Activated CD8-positive, alpha-beta memory T cell treated with anti-CD3 and anti-CD28 coated beads for 4 hours (primary cell): ENCODE data around the gene BTG2.

Experiments used
- DNase-seq, 2 donors: peaks; one replicate each; pipeline ENCODE4 v3.0.0-alpha.2; 2020; ENCODE audit warnings: low read depth in 2 of 2

BTG2 gene

GRCh38 chr1:203276408-203276807 lies 28.9 kb upstream of the BTG2 start:
- no peak for DNase-seq

- no peak for DNase-seq
Observed at GRCh38 chr1:203276916-203277545, 28.3 kb upstream of the BTG2 start.

DNA sequence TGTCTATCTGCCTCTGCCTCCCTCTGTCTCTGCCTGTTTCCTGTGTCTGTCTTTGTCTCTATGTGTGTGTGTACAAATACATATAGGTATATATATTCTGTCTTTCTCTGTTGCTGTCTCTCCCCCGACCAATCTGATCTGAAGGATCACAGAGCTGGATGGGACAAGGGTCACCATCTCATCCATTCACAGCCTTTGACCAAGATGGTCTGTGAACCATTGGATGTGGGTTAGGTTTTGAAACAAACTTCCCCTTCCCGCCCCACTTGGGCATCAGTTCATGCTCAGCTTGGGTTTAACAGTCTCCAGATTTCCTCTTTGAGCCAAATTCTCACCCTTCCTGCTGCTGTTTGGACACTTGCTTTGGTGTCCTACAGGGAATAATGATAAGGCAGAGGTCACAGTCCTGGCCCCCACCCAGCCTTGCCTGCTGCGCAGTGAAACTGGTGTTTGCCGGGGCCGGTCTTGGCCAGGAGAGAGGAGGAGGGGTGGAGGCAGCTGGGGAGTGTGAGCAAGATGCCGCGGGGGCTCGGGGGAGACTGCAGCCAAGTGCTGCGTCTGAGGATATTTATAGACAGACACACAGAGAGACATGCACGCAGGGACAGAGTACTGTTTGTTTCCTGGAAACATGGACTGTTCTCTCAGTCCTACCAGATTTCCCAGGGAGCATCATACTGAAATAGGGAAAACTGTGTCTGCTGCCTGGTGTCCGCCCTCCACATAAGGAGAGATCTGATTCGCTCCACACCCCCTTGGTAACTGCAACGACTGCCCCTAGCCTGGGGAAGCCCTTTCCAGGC lies 27.0 kb upstream of the BTG2 start:
- DNase-seq = no peak

DNA sequence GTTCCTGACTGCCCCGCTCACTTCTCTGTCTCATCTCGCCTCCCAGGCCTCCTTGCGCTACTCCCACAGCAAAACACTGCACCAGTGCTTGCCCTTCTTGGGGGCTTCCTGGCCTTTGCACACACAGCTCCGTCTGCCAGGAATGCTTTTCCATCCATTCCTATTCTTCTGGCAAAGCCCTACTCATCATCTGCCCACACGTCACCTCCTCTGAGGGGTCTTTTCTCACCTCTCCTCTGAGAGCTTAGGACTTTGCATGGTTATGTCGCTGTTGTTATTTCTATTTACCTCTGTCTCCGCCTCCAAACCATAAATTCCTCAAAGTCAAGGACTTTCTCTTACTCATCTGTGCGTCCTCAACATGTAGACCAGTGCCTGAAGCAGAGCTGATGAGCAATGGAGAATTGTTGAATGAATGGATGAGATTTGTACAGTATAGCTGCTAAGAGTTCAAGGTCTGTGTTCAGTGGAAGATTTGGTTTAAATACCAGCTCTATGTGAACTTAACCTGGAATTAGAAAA lies 26.4 kb upstream of the BTG2 start:
- no peak for DNase-seq

DNA sequence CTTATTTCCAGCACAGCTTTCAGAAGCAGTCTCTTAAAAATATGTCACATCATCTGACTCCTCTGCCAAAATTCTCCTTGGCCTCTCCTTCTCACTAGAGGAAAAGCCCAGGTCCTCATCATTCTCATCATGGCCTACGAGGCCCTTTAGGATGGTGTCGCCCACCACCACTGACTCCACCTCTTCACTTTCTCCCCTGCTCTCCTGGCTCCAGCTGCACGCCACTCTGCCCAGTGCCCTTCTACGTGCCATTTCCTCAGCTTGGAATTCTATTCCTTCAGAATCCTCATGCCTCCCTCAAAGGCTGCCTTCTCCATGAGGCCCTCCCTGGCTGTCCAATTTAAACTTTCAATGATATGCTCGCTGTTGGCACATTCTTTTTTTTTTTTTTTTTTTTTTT lies 25.3 kb upstream of the BTG2 start:
- DNase-seq = no peak

DNA sequence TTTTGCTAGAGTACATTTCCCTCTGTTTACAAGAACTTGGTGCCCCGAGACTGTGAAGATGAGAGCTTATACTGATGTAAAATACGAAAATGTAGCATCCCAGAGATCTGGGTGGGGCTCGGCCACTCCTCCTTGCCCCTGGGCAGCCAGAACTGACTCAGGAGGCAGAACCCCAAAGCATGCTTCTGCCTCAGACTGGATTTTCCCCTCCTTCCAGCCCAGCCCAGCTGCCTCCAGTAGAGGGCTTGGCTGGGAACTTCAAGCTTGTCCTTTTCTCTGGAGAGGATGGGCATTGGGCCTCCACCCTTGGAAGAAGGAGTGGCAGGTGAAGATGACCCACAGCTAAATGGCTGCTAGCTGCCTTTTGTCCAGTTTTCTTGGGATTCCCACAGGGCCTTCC lies 24.3 kb upstream of the BTG2 start:
- no peak for DNase-seq

DNA sequence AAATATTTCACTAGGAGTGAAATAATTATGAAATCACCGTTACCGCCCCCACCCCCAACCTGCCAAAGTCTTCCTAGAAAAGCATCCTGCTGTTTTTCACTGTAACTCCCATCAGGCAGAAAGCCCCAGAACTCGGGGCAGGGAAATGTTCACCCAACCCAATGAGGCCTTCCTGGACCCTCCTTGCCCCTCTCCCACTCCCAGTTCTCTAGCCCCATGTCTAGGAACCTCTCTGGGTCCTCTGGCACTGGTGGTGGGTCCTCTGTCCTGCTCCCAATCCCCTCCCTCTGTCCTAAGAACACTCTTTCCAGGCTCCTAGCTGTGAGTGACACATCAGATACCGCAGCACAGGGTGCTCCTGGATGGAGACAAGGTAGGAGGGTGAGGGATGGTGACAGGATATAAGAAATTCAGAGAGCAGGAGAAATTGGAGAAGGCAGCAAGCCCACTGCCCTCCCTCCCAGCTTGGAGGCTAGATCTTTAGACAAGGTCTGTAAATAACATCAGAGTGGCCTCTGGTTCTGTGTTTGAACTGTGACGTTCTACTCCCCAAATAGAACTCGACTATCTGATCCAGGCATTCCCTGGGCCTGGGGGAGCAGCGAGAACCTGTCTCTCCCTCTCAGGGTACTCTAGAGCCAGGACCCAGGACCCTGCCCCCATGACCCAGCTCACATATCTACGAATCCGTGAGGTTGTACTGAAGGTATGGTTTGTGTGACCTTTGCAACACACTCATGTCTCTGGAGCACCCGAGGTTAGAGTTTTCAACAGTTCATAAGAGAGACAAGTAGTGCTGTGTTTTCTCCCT lies 23.3 kb upstream of the BTG2 start:
- no peak for DNase-seq

DNA sequence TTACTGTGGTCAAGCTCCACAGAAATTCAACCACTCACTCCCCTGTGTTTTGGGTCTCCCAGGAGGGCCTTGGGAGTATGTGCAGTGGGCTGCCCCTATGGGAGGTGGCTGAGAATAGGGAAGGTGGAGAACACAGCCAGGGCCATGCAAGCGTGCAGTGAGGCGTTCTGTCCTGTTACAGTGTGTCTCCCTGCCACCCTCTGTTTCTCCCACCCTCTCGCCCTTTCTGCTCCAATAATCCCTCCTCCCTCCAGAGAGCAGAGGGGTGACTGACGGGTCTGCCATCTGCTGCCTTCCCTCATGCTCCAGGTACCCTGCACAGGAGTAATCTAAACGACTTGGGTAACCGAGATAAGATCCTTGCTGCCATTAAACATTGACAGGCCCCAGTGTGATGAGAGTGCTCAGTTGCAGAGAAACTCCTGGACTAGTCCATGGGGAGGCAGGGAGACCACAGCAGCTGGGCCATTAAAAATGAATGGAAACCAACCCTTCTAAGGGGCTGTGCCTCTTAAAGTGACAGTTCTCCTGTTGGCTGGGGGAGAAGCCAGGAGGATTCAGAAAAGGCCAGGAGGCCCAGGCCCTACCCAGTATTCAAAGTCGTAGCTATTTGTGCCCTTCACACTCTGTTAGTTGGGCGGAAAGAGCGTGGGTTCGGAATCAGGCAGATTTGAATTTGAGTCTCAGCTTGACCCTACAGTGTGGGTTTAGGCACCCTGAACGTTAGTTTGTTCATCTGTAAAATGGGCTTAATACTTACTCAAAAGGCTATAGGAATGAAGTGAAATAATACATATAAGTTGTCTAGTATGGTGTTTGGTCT lies 22.4 kb upstream of the BTG2 start:
- DNase-seq = no peak

GRCh38 chr1:203283597-203283996 lies 21.7 kb upstream of the BTG2 start:
- no peak for DNase-seq

GRCh38 chr1:203284411-203285123 lies 20.8 kb upstream of the BTG2 start:
- DNase-seq = no peak

DNA sequence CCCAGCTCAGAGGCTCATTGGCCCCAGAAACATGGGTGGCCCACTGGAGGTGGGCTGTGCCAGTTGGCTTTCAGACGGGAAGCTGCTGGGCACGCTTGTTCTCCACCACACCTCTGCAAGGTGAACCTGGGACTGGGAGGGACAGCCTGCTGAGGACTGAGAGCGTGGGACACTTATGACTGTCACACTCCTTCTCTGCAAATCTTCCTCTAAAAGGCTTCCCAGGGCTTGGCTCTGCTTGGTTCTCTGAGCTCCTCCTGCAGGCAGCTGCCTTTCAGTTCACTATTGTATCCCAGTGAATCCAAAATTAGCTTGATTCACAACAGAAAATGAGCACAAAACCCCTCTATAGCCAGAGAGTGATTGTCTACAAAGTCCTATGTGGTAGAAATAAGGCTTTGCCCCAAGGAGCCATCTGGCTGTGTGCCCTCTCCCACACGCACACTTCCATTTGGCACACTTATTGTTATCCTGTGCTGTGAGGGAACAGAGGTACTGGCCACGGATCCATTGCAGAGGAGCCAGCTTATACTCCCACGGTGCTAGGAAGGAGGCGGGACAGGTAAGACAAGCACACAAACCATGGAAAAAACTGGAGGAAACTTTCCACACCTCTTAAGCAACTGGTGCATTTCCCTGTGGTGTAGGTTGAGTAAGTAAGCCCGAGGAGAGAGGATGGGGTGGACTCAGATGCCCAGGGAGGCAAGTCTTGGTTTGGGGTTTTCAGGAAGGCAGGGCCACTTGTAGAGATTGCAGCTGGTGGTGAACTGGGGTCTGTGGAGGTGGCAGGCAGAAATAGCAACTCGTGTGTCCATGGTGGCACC lies 18.9 kb upstream of the BTG2 start:
- no peak for DNase-seq

DNA sequence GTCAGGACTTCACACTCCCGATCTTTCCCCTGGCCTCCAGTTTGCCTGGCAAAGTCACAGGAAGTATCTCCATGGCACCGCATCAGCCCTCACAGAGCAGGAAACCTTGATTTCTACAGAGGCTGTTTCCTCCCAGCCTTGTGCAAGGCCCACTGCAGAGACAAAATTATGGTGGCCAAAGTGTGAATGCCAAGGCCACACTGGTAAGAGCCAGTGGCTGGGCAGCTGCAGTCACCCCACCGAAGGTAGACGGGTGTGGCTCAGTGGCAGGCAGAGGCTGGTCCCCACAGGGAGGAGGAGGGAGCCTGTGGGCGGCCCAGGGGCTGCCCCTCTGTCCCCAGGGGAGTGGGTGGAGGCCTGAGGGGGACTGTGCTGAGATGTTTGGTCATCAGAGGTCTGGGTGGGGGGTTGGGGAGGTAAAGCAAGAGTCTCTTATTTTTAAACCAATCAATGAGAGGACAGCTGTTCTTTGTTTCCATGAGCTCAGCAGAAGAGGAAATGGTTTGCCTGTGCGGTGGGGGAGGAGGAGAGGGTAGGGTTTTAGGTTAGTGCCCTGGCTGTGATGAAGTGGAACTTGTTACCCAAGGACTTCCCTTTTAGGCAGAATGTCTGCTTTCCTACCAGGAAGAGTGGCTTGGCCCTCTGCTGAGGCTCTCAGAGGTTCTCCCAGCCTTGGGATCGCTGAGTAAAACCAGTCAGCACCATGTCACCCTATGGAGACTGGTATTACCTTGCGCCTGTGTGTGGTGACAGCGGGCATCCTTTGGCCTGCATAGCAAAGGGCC lies 18.0 kb upstream of the BTG2 start:
- DNase-seq = peak; percentile 58 to 74

DNA sequence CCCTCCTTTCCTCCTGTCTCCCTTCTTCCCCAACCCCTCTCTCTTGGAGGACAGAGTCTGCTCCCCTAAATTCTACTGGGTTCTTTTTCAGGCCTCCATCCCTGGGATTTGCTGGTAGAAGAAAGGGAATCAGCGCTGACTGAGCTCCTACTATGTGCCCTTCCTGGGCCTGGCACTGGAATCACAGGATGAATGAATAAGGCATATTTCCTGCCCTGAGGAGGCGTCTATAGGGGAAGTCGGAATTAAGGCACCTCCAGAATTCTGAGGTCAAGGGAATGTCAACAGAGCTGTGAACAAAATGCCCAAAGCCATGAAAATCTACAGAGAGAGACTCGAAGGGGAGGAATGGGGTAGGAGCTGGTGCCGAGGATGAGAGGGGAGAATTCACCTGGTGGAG lies 17.4 kb upstream of the BTG2 start:
- DNase-seq = no peak

GRCh38 chr1:203288400-203288799 lies 16.9 kb upstream of the BTG2 start:
- DNase-seq = no peak

- peak; percentile 81 to 90 for DNase-seq
Observed at GRCh38 chr1:203289281-203289981, 15.9 kb upstream of the BTG2 start.

DNA sequence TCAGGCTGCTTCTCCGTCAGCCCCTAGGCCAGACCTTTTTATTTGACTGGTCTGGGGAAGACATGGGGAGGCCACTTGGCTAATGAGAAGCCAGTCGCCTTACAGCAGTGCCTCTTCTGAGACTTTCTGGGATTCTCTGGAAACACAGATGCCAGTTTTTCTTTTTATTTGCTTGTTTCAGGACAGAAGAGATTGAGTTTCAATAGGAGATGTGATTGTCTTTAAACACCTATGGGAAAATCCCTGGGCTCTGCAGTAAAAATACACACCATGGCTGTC lies 15.4 kb upstream of the BTG2 start:
- DNase-seq = no peak

- DNase-seq = peak; percentile 95
Observed at GRCh38 chr1:203290261-203291089, 14.8 kb upstream of the BTG2 start.
